Lower lobe of right lung (tissue), 2 donors: Measurements from ENCODE around the gene SAMD11. TPM values are rescaled to one million over a fixed set of nuclear protein-coding genes. Genes with fewer than 3 reads are reported as not detected.
A peak's percentile ranks its signal among the peaks of the same experiment; 100 is the strongest.

Experiments
- ATAC-seq, 2 donors: fragments of 200-7000 bp; cut with Tn5 transposase; one replicate each; pipeline ENCODE4 v1.9.1; 2020 to 2022; ENCODE audit warnings: mild to moderate bottlenecking in 2 of 2, moderate library complexity in 2 of 2
- DNase-seq: peaks from one replicate; pipeline ENCODE4 v3.0.0-alpha.2; 2020
- H3K27ac ChIP-seq: fragments of 200-600 bp; one replicate; pipeline ENCODE4 v1.8.0; 2022
- H3K27me3 ChIP-seq: fragments of 200-600 bp; one replicate; pipeline ENCODE4 v1.8.0; 2022; ENCODE audit warnings: low read depth
- H3K36me3 ChIP-seq: fragments of 200-600 bp; one replicate; pipeline ENCODE4 v1.8.0; 2022; ENCODE audit warnings: mild to moderate bottlenecking
- H3K4me1 ChIP-seq: fragments of 200-600 bp; one replicate; pipeline ENCODE4 v1.8.0; 2022
- H3K4me3 ChIP-seq: fragments of 200-600 bp; one replicate; pipeline ENCODE4 v1.8.0; 2022; ENCODE audit warnings: mild to moderate bottlenecking
- H3K9me3 ChIP-seq: fragments of 200-600 bp; one replicate; pipeline ENCODE4 v1.8.0; 2022
- intact Hi-C: fragments of 100-400 bp; cut with DNase I; formaldehyde crosslinking; loops from one replicate; pipeline ENCODE4 v1.11.0; 2022
- total RNA-seq: library from RNA; stranded (reverse); fragmentation: NEBNext Ultra II Directional; extraction: Animal tissue kit (Norgen Biotek cat#: 25700); gene quantifications from one replicate; pipeline ENCODE4 v1.2.1, GENCODE V29; 2021
- TF ChIP-seq, protein P1 (sequence below): fragments of 200-600 bp; IDR thresholded peaks from one replicate; pipeline ENCODE4 v1.8.0; 2022; ENCODE audit warnings: antibody characterized with exemption, mild to moderate bottlenecking
- donor health status: DM: no; HTN: yes; CAD: no; lungs with severe emphysema.

SAMD11 gene
- total RNA-seq, 1 donor from 2014 or later, result 2.2 TPM

DNA sequence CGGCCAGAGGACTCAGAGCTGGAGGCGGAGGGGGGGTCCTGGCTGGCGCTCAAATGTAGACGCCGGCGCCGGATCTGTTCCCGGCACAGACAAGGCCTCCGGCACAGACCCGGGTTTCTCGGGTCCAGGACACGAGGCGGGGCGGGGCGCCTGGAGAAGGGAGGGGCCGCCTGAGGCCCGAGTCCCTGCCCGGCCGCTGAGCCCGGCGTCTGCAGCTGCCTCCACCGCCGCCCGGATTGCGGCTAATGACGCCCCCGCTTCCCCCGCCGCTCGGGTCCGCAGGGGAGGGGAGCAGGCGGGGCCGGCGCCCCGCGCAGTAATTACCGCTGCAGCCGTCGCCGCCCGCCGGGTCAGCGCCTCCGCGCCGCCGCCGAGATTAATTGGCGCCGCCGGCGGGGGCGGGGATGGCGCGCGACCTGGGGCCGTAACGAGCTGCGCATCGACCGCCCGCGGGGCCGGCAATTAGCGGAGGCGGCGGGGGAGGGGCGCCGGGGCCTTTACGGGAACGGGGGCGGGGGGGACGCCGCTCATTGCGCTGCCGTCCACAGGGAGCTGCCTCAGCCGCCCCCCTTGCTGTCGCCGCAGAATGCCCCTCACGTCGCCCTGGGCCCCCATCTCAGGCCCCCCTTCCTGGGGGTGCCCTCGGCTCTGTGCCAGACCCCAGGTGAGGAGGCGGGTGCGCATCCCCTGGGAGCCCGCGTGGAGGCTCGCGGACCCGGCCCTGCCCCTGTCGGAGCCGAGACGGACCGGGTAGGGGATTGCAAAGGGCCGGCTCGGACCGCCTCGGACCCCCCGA, 18.1 kb downstream of the SAMD11 start:
- TF ChIP-seq, protein P1, sequence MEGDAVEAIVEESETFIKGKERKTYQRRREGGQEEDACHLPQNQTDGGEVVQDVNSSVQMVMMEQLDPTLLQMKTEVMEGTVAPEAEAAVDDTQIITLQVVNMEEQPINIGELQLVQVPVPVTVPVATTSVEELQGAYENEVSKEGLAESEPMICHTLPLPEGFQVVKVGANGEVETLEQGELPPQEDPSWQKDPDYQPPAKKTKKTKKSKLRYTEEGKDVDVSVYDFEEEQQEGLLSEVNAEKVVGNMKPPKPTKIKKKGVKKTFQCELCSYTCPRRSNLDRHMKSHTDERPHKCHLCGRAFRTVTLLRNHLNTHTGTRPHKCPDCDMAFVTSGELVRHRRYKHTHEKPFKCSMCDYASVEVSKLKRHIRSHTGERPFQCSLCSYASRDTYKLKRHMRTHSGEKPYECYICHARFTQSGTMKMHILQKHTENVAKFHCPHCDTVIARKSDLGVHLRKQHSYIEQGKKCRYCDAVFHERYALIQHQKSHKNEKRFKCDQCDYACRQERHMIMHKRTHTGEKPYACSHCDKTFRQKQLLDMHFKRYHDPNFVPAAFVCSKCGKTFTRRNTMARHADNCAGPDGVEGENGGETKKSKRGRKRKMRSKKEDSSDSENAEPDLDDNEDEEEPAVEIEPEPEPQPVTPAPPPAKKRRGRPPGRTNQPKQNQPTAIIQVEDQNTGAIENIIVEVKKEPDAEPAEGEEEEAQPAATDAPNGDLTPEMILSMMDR, result no peak
- peaks cover 69% of the 10 kb centered on the region for H3K27me3 ChIP-seq
- ATAC-seq, result peak; percentile 27 to 36
- H3K4me1 ChIP-seq, result peaks cover 35% of the 10 kb centered on the region
- H3K27ac ChIP-seq, result peak overlapping the region; percentile 28
- peak; percentile 64 for DNase-seq
- intact Hi-C loops, result no loop called here
- H3K4me3 ChIP-seq, result peak overlapping the region; percentile 46
- H3K9me3 ChIP-seq, result no peaks in the 10 kb centered on the region
- peaks cover 12% of the 10 kb centered on the region for H3K36me3 ChIP-seq

DNA sequence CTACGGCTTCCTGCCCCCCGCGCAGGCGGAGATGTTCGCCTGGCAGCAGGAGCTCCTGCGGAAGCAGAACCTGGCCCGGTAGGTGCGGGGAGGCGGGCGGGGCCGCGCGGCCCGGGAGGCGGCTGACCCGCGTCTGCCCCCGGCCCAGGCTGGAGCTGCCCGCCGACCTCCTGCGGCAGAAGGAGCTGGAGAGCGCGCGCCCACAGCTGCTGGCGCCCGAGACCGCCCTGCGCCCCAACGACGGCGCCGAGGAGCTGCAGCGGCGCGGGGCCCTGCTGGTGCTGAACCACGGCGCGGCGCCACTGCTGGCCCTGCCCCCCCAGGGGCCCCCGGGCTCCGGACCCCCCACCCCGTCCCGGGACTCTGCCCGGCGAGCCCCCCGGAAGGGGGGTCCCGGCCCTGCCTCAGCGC, 18.7 kb downstream of the SAMD11 start:
- Histone ChIP-seq H3K9me3 (no peaks in the 10 kb centered on the region), H3K36me3 (peaks cover 19% of the 10 kb centered on the region), H3K4me3 (peak overlapping the region; percentile 46), H3K27me3 (peaks cover 63% of the 10 kb centered on the region), H3K4me1 (peaks cover 35% of the 10 kb centered on the region), H3K27ac (peak overlapping the region; percentile 28)
- TF ChIP-seq, protein P1, result no peak
- no peak for DNase-seq
- intact Hi-C loops, result no loop called here
- ATAC-seq, result no peak

DNA sequence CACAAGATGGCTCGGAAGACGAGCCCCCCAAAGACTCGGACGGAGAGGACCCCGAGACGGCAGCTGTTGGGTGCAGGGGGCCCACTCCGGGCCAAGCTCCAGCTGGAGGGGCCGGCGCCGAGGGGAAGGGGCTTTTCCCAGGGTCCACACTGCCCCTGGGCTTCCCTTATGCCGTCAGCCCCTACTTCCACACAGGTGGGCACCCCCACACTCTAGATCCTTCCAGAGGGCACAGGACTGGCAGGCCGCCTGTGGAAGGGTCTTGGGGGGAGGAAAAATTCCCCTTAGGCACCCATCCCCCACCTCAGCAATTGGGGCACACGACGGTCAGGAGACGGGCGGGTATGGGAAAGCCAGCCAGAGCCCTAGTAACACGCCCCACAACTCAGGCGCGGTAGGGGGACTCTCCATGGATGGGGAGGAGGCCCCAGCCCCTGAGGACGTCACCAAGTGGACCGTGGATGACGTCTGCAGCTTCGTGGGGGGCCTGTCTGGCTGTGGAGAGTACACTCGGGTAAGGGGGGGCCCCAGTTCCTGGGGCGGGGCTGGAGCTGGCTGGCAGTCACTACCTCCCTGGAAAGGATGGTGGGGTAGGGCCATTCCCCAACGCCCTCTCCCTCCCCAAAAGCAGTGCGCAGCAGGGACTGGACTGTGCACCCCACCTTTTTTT, 19.3 kb downstream of the SAMD11 start:
- H3K9me3 ChIP-seq, result no peaks in the 10 kb centered on the region
- H3K4me1 ChIP-seq, result peaks cover 35% of the 10 kb centered on the region
- DNase-seq, result no peak
- peak; percentile 5 to 6 for ATAC-seq
- H3K27me3 ChIP-seq, result peaks cover 57% of the 10 kb centered on the region
- H3K4me3 ChIP-seq, result peak overlapping the region; percentile 46
- H3K27ac ChIP-seq, result peak overlapping the region; percentile 49
- intact Hi-C loops, result no loop called here
- H3K36me3 ChIP-seq, result peaks cover 25% of the 10 kb centered on the region
- TF ChIP-seq, protein P1, result no peak

DNA sequence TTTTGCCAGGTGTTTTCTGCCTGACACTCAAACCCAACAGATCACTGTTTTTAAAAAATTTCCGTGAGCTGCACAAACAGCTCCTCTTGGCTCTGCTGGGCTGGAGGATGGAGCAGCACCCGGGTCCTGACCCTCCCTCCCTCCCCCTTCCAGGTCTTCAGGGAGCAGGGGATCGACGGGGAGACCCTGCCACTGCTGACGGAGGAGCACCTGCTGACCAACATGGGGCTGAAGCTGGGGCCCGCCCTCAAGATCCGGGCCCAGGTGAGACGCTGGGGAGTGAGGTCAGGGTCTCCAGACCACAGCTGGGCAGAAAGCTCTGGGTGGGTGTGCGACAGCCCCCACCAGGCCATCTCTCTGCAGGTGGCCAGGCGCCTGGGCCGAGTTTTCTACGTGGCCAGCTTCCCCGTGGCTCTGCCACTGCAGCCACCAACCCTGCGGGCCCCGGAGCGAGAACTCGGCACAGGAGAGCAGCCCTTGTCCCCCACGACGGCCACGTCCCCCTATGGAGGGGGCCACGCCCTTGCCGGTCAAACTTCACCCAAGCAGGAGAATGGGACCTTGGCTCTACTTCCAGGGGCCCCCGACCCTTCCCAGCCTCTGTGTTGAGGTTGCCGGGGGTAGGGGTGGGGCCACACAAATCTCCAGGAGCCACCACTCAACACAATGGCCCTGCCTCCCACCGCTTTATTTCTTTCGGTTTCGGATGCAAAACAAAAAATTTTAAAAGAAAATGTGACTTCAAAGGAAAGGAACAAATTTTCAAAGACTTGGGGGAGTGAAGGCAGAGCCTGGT, 20.0 kb downstream of the SAMD11 start:
- peak overlapping the region; percentile 49 for H3K27ac ChIP-seq
- peaks cover 50% of the 10 kb centered on the region for H3K27me3 ChIP-seq
- TF ChIP-seq, protein P1, result no peak
- peaks cover 32% of the 10 kb centered on the region for H3K36me3 ChIP-seq
- intact Hi-C loops, result no loop called here
- ATAC-seq (no peak), DNase-seq (no peak)
- H3K4me3 ChIP-seq, result no peak overlapping the region
- no peaks in the 10 kb centered on the region for H3K9me3 ChIP-seq
- H3K4me1 ChIP-seq, result peaks cover 35% of the 10 kb centered on the region
